Right cardiac atrium (tissue), 5 donors: ENCODE measurements around the gene EIF2AK3. TPM values are rescaled to one million over a fixed set of nuclear protein-coding genes. Genes with fewer than 3 reads are reported as not detected.
"Not testable (repeated sequence)": the region's sequence is repeated elsewhere in the genome, so short reads cannot be mapped to it uniquely, and the experiment has no call there.

ENCODE experiments used
- ATAC-seq, 2 donors: fragments of 200-7000 bp; cut with Tn5 transposase; one replicate each; pipeline versions ENCODE4 v1.8.0 to v1.9.1; 2020; ENCODE audit warnings: moderate library complexity in 2 of 2, mild to moderate bottlenecking in 1 of 2
- DNase-seq, 3 donors: peaks; one replicate each; pipeline ENCODE4 v3.0.0-alpha.2; 2020
- H3K27ac ChIP-seq: one replicate; pipeline ENCODE4 v1.5.1; 2013; ENCODE audit warnings: mild to moderate bottlenecking, low read length, control low read depth, moderate library complexity
- H3K27me3 ChIP-seq: one replicate; pipeline ENCODE4 v1.6.1; 2013; ENCODE audit not compliant: control insufficient read depth, insufficient read depth
- H3K4me1 ChIP-seq: one replicate; pipeline ENCODE4 v1.6.1; 2013; ENCODE audit warnings: low read length; ENCODE audit not compliant: control insufficient read depth, insufficient read depth
- H3K4me3 ChIP-seq: one replicate; pipeline ENCODE4 v1.5.1; 2013; ENCODE audit warnings: low read length, control low read depth
- H3K9me3 ChIP-seq: one replicate; pipeline ENCODE4 v1.6.1; 2013; ENCODE audit warnings: low read length; ENCODE audit not compliant: control insufficient read depth
- WGBS: extraction: QIAGEN DNeasy Blood & Tissue Kit; methylation state at CpG from one replicate; pipeline ENCODE4 v1.1.7; 2013; 5-methylcytosine and 5-hydroxymethylcytosine counted together
- intact Hi-C, 4 donors: fragments of 100-400 bp; cut with DNase I; formaldehyde crosslinking; loops; one replicate each; pipeline versions ENCODE4 v1.11.0 to v1.14.0; 2022 to 2023
- polyA plus RNA-seq: library from polyadenylated mRNA; stranded (reverse); fragments of 200-250 nt; gene quantifications from one replicate; pipeline ENCODE4 v1.2.3, GENCODE V29; 2013
- total RNA-seq, 4 donors: library from RNA; stranded (reverse); fragmentation: NEBNext Ultra II Directional; extraction: Animal tissue kit (Norgen Biotek cat#: 25700); gene quantifications; one replicate each; pipeline ENCODE4 v1.2.1, GENCODE V29; 2021
- donor health status: healthy with polysubstance abuse.
- donor health status: DM: no; HTN: yes; CAD: no.
- donor health status: DM: no; HTN: no; CAD: no.
- donor health status: DM: no; HTN: yes; CAD: no; lungs with severe emphysema.
- donor health status: DM: yes; HTN: yes; CAD: no.

Gene EIF2AK3
- total and polyA plus RNA-seq, 5 donors, result 3.9 to 13.6 (median 8.7) TPM

DNA sequence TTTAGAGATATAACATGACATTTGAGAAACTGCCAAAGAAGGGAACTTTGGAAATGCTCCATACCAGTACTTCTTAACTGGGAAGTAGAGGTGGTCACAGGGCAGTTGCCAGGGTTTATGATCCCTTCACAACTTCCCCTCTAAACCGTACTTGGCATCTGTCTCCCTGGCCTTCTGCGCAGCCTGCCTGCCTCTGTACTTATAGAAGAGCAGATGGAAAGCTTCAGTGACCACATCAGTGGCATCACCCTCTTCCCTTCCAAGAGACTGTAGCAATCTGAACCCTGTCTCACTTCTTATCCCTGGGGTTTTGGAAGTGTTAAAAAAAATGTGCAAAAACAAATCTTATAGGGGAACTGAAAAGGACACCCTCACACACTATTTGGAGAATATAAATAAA, 64.1 kb downstream of the EIF2AK3 start:
- intact Hi-C loops, result no loop called here
- no peaks in the 10 kb centered on the region for H3K4me1 ChIP-seq
- WGBS, result 46% methylated on average over 2 of the region's 2 CpGs

DNA sequence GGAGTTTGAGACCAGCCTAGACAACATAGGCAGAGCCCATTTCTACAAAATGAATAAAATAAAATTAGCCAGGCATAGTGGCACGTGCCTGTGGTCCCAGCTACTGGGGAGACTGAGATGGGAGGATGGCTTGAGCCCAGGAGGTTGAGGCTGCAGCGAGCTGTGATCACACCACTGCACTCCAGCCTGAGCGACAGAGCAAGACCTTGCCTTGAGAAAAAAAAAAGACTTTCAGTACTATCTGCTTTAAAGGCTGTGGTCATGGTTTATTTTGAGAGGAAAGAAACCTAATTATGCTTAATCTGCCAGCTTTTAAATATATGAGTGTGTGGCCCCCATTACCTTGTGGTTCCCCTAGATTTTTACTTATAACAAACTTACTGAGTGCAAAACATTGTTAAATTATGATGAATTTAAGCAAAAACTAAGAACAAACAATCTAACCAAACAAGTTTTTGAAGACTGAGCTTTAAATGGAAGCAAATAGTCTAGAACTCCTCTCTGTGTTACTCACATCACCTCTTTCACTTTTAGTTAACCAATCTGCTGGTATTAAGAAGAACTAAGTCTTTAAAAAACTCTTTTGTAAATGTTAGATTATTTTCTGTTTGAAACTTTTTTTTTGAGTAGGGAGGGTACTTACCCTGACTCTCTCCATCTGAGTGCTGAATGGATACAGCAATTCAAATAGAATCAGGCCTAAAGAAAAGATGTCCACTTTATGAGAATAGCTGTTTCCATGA, 65.4 kb downstream of the EIF2AK3 start:
- Histone ChIP-seq H3K9me3 (no peaks in the 10 kb centered on the region), H3K27ac (no peak overlapping the region), H3K4me3 (no peak overlapping the region), H3K27me3 (no peaks in the 10 kb centered on the region), H3K4me1 (no peaks in the 10 kb centered on the region)
- 97% methylated on average over 3 of the region's 3 CpGs for WGBS
- no peak for ATAC-seq
- intact Hi-C loops, result no loop called here
- DNase-seq, result no peak

More for the DNA sequence above, 64.1 kb downstream of the EIF2AK3 start:
- DNase-seq (no peak), ATAC-seq (peak in 1 of 2 donors; percentile 34)
- Histone ChIP-seq H3K27ac (no peak overlapping the region), H3K27me3 (no peaks in the 10 kb centered on the region), H3K9me3 (no peaks in the 10 kb centered on the region), H3K4me3 (no peak overlapping the region)

DNA sequence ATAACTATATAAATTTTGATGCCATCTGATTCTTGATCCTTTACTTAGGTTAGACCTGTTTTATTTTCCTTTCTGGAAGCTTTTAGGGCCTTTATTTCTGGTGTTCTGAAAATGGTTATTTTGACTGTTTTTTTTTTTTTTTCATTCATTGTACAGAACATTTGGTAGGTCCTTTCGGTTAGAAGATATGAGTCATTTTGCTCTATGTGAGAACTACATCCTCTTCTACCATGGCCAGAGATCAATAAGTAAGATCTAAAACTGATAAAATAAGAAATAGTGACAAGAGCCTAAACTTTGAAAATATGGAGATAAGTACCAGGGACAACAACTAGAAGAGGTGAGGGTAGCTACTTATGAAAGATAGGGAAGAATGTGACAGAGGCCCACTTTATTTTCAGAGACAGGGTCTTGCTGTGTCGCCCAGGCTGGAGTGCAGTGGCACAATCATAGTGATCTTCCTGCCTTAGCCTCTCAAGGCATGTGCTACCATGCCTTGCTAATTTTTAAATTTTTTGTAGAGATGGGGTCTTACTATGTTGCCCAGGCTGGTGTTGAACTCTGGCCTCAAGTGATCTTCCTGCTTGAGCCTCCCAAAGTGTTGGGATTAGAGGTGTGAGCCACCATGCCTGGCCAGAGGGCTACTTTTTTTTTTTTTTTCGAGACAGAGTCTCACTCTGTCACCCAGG, 66.5 kb downstream of the EIF2AK3 start:
- intact Hi-C loops, result no loop called here
- WGBS, result 92% methylated on average over 3 of the region's 3 CpGs

DNA sequence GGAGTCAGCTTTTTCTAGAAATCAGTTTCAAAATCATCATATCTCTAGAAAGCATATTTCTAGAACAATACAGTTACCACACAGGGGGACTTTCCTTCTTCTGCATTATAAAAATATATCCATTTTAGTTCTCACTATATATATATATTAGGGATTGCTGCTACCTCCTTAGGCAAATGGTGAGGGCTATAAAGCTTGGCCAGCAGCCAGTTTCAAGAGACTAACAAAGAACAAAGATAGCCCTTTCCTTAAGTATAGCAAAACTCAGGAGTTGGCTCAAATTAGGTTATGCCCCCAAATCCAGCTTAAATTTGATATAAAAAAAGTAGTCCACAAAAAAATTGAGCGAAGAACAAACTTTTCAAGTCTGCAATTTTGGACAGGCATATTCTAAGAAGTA, 70.0 kb downstream of the EIF2AK3 start:
- H3K9me3 ChIP-seq, result no peaks in the 10 kb centered on the region
- intact Hi-C loops, result no loop called here
- H3K4me3 ChIP-seq, result no peak overlapping the region
- no peak overlapping the region for H3K27ac ChIP-seq
- H3K4me1 ChIP-seq, result no peaks in the 10 kb centered on the region
- no peak for ATAC-seq
- no peaks in the 10 kb centered on the region for H3K27me3 ChIP-seq
- no peak for DNase-seq
- WGBS, result 99% methylated on average over 1 of the region's 1 CpG

More for the DNA sequence above, 66.5 kb downstream of the EIF2AK3 start:
- H3K27me3 ChIP-seq, result no peaks in the 10 kb centered on the region
- H3K4me3 ChIP-seq, result no peak overlapping the region
- ATAC-seq (no peak), DNase-seq (no peak)
- H3K27ac ChIP-seq, result no peak overlapping the region
- H3K4me1 ChIP-seq, result no peaks in the 10 kb centered on the region
- H3K9me3 ChIP-seq, result no peaks in the 10 kb centered on the region

DNA sequence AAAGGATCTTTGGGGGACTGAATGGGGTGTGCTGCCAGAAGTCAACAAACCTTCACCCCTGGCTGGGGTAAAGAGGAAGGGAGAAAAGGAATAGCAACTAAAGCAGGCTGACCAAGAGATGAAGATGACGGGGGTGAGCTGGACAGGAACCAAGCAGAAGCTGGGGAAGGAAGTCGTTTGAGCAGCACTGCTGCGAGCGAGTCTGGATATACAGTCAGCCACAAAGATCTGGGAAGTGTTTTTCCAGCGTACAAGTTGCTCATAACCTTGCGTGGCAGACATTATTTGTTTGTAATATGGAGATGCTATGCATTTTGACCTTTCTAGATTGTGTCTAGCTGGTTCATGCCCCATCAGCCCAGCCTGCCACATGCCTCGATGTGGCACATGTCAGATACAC, 71.2 kb downstream of the EIF2AK3 start:
- Histone ChIP-seq H3K4me3 (no peak overlapping the region), H3K9me3 (no peaks in the 10 kb centered on the region), H3K27ac (no peak overlapping the region), H3K27me3 (no peaks in the 10 kb centered on the region), H3K4me1 (no peaks in the 10 kb centered on the region)
- intact Hi-C loops, result no loop called here
- 65% methylated on average over 7 of the region's 7 CpGs for WGBS
- DNase-seq (no peak), ATAC-seq (no peak)

DNA sequence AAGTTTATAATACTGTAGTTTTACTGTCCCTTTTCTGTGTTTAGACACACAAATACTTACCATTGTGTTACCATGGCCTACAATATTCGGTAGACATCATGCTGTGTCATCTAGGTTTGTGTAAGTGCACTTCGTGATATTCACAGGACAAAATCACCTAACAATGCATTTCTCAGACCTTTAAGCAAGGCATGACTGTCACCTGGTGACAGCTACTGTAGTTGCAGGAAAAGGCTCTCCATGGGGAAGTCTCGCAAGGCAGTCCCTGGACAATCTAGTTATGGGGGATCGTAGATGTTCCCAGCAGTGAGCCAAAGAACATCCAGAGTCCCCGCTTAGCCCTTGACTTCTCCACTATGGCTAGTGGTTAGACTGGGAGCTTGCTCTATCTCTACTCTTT, 73.1 kb downstream of the EIF2AK3 start:
- 86% methylated on average over 5 of the region's 5 CpGs for WGBS
- Histone ChIP-seq H3K4me1 (no peaks in the 10 kb centered on the region), H3K27me3 (no peaks in the 10 kb centered on the region), H3K9me3 (no peaks in the 10 kb centered on the region), H3K27ac (no peak overlapping the region), H3K4me3 (no peak overlapping the region)
- DNase-seq, result no peak
- ATAC-seq, result no peak
- intact Hi-C loops, result no loop called here

DNA sequence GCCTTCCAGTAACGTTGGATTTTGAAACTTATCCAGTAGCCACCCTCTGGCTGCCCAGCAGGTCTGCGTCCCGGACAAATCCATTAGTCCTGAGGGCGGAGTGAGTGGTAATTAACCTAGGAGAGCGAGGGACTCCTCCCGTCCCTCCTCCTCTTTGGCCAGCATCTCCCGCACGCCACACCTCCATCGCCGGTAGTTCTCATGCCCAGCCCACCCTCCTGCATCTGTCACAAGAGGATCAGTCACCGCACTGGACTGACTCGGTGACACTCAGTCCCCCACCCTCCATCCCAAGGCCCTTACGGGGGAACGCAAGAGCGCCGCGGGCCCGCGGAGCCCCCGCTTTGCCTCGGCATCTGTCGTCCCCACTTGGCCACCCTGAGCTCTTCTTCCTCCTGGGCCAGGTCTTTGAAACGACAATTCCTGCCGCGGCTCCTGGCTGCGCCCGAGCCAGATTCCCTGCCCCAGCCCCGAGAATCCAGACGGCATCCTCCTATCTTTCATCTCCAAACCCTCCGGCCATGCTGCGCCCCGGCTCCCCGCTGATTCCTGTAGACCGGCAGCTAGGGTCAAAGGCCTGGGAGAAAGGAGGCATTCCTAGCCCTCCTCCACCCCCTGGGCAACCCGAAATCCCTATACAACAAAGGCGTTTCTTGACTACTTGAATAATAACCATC, 77.5 kb downstream of the EIF2AK3 start:
- intact Hi-C loops, result no loop called here
- H3K4me3 ChIP-seq, result no peak overlapping the region
- DNase-seq (no peak), ATAC-seq (no peak)
- WGBS, result 10% methylated on average over 36 of the region's 36 CpGs
- H3K4me1 ChIP-seq, result no peaks in the 10 kb centered on the region
- H3K9me3 ChIP-seq, result no peaks in the 10 kb centered on the region
- H3K27me3 ChIP-seq, result no peaks in the 10 kb centered on the region
- H3K27ac ChIP-seq, result no peak overlapping the region

DNA sequence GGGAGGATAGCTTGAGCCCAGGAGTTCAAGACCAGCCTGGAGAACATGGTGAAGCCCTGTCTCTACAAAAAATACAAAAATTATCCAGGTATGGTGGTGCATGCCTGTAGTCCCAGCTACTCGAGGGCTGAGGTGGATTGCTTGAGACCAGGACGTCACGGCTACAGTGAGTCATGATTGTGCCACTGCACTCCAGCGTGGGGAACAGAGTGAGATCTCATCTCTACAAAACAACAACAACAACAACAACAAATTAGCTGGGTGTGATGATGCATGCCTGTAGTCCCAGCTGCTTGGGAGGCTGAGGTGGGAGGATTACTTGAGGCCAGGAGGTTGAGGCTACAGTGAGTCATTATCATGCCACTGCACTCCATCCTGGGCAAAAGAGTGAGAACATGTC, 81.0 kb downstream of the EIF2AK3 start:
- H3K9me3 ChIP-seq, H3K27ac ChIP-seq, intact Hi-C loops, H3K4me3 ChIP-seq, DNase-seq, H3K27me3 ChIP-seq, H3K4me1 ChIP-seq, ATAC-seq: not testable (repeated sequence)
- 90% methylated on average over 4 of the region's 4 CpGs for whole genome bisulfite sequencing

DNA sequence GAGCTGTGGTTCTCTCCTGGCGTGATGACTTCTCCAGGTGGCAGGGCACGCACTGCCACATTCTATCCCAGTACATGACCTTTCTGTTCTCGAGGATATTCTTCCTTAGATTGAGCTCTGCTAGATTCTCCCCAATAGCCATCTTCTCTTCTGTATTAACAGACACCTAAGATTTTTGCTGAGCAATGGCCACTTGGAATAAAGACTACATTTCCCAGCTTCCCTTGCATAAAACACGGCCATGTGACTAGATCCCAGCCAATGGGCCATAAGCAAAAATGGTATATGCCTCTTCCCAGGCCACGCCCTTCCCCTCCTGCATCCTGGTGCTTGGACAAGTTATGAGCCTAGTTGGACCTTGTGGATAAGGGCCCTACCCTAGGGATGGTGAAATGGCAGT, 82.1 kb downstream of the EIF2AK3 start:
- intact Hi-C loops, result no loop called here

DNA sequence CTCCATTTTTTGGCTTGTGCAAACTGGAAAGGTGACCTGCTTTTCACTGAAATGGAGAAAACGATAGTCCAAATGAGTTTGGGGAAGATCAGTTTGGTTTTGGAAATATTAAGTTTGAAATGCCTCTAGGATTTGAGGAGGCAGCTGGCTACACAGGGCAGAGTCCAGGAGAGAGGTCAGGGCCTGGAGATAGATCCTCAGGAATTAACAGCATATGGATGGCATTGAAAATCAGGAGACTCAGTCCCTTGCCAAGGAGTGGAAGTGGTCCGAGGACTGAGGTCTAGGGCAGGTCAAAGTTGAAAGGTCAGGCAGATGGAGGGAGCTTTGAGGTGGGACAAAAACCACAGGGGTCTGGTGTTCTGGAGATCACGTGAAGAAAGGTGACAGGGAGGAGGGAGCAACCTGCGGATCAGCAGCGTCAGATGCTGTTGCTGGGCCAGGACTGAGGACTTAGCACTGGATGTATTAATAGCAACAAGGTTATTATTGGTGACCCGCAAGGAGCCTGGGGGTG, 83.7 kb downstream of the EIF2AK3 start:
- Histone ChIP-seq H3K27me3 (no peaks in the 10 kb centered on the region), H3K27ac (no peak overlapping the region), H3K4me1 (no peaks in the 10 kb centered on the region), H3K4me3 (no peak overlapping the region), H3K9me3 (no peaks in the 10 kb centered on the region)
- ATAC-seq (no peak), DNase-seq (no peak)
- intact Hi-C loops, result no loop called here
- WGBS, result 69% methylated on average over 6 of the region's 6 CpGs

More for the DNA sequence above, 82.1 kb downstream of the EIF2AK3 start:
- Histone ChIP-seq H3K27me3 (no peaks in the 10 kb centered on the region), H3K4me1 (no peaks in the 10 kb centered on the region), H3K4me3 (no peak overlapping the region), H3K9me3 (no peaks in the 10 kb centered on the region), H3K27ac (no peak overlapping the region)
- DNase-seq (no peak), ATAC-seq (no peak)
- 79% methylated on average over 5 of the region's 5 CpGs for WGBS

DNA sequence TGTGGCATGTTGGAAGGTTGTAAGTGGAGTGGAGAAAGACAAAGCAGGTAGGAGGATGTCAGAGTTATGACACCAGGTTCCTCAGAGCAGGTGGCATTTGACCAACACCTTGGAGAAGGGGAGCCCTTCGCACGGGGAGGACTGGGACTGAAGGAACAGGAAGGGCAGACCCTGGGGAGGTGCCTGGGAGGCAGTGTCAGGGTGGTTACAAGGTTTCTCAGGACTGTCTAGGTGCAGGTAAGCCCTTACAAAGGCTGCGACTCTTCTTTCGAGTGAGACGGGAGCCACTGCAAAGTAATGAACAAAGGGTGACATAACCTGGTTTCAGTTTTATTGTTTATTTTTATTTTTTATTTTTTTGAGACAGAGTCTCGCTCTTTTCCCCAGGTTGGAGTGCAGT, 84.6 kb downstream of the EIF2AK3 start:
- ATAC-seq, result no peak
- Histone ChIP-seq H3K27ac (no peak overlapping the region), H3K4me1 (no peaks in the 10 kb centered on the region), H3K4me3 (no peak overlapping the region), H3K9me3 (no peaks in the 10 kb centered on the region), H3K27me3 (no peaks in the 10 kb centered on the region)
- 85% methylated on average over 6 of the region's 6 CpGs for WGBS
- intact Hi-C loops, result no loop called here
- no peak for DNase-seq
